HG02798 (cell line): ENCODE data around the gene NPHP4.

Experiments used
- ATAC-seq: cut with Tn5 transposase; IDR thresholded peaks from one replicate; pipeline ENCODE4 v1.9.1; 2021; ENCODE audit warnings: mild to moderate bottlenecking; ENCODE audit not compliant: unreplicated experiment, poor library complexity

NPHP4 gene

DNA sequence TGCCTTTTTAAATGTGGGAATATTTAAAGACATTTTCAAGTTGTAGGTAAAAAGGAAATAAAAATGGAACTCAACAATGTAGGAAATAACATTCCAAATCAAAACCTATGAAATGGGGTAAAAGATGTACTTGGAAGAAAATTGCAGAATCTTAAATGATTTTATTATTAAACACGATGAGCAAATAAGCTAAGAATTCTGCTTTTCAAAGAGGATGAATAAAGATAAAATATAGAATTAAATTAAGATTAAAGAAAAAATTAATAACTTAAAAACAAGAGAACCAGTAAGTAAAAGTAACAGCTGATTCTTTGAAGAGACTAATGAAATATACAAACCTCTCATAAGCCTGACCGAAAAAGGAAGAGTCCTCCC lies 74.0 kb downstream of the NPHP4 start:
- ATAC-seq: no peak

DNA sequence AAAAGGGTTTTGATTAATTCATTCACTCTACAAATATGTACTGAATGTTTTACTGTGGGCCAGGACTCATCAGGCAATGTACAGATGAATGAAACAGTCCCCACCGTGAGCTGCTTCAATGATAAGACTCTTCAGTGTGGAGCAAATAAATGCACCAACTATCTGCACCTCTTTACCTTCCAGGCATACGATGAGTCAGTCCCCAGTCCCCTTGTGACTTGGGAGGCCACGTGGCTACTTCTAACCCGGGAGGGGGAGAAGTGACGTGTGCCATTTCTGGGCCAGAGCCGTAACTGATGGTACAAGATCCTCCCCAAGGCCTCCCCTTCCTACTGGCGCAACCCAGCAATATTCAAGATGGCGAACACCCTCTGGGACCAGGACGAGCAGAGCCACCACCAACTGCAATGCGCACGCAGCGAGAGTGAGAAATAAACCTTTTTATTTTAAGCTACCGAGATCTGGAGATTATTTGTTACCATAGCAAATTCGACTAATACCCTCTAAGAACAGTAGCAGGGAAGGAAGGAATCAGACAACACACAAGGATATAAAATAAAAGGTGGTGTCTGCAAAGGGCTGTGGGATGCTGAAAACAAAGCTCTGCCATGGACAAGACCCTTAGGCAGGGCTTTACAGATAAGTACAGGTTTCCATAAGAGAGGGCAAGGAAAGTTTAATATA lies 74.5 kb downstream of the NPHP4 start:
- ATAC-seq: no peak

DNA sequence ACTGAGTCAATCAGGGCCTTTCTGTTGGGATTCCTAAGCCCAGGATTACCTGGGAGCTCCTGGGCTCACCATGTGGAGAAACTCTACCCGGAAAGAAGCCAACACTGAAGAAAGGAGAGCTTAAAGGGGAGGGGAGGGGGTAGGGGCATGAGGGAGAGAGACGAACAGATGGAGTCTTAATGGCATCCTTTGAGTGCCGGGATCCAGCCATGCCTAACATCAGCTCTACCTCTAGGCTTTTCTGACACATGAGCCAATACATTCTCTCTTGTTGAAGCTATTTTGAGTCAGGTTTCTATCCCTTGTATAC lies 75.0 kb downstream of the NPHP4 start:
- ATAC-seq: no peak

DNA sequence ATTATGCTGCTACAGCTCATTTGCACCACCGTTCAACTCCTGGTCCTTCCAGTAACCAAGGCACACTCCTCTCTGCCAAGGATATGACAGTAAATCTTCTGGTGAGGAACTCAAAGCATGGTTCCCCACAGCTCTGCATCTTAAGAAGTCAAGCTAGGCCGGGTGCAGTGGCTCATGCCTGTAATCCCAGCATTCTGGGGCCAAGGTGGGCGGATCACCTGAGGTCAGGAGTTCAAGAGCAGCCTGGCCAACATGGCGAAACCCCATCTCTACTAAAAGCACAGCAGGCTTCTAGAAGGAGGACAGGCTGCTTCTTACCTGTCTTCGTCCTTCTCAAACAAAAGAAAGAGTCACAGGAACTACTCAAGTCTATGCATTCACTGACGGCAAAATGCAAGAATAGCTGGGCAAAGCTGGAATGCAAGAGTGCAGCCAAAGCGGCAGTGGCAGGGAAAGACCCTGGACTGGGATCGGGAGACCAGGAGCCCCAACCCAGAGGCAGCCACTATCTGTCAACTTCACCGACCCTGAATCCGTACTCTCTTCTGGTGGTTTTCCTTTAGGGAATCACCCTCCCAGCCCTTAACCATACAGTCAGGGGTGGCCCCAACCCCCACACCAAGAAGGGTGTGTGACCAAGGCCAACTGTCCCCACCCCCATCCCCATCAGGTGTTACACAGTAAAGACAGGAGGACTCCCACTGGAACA lies 75.5 kb downstream of the NPHP4 start:
- no peak for ATAC-seq

DNA sequence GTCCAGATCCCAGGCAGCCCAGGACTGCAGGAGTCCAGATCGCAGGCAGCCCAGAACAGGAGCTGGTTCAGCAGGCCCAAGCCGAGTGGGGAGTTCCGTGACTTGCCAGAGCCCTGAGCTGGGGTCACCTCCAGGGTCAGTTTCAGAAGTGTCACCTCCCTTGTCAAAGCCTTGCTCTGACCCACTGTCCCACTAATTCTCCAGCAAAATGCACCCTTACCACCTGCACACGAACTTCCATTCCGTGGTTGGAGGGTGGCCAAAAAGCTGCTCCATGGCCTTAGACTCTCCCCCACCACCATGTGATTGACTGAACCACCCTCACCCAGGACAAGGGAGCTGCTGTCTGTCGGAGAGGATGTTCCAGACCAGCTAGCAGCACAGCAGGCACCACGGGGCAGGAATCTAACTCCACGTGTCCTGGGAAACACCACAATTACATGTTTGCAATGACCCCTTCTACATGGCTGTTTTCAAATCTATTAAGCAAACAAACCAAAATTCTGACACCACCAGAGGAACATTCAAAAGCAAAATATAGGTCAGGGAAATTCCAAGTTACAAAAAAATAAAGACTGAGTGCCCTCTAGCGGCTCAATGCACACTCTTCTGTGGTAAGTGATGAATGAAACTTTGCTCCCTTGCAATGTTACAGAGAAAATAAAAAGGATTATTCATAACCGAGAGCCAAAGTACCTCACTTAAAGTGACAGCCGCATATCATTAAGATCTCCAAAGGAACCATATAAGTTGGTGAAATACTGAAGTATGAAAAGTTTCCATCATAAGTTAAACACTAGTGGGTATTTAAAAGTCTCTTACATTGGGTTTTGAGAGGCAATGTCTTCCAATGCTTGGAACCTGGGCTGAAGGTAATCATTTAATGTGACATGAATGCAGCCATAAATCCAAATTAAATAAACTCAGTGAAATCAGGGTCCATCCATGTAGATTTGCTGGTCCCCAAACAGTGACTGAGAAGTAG lies 76.3 kb downstream of the NPHP4 start:
- ATAC-seq: no peak

DNA sequence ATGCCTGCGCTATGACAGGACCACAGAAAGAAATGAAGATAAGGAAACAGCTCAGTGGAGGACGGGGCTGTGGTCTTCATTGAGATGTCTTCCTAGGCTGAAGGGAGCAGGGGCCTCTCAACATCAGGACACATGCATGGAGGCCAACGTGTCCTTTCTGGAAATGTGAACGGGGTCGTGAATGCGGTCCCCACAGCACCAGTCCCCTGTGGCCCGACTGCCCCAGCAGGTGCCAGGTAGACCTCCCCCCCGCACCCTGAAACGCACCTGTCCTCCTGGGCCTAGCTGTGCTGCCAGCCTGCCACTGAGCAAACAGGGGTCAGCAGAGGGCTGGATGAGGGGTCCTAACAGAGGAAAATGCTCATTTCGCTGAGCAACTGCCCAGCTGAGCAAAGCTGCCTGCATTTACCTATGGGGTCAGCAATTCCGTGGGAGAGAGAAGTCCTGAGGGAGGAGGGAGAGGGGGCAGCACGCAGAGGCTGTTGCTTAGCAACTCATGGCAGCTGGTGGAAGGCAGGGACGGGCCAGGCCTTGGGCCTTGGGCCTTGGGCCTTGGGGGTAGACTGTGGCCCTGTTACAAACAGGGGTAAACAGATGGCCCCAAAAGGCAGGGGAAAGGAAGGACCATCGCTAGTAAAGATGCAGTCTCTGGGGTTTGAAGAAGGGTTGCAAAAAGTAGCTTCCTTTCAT lies 77.4 kb downstream of the NPHP4 start:
- ATAC-seq: no peak

DNA sequence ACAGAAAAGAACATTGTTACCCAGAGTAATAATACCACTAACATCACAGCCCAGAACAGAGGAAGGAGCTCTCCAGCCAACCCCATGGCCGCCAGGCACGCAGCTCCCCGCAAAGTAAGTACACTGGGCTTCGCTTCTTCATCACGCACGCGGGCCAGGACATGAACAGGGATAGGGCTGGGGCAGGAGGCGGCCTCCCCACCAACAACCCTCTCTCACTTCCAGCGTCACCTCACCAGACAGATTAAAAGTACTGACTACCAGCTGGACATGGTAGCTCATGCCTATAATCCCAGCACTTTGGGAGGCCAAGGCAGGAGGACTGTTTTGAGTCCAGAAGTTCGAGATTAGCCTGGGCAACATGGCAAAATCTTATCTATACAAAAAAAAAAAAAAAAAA lies 78.3 kb downstream of the NPHP4 start:
- ATAC-seq: no peak

DNA sequence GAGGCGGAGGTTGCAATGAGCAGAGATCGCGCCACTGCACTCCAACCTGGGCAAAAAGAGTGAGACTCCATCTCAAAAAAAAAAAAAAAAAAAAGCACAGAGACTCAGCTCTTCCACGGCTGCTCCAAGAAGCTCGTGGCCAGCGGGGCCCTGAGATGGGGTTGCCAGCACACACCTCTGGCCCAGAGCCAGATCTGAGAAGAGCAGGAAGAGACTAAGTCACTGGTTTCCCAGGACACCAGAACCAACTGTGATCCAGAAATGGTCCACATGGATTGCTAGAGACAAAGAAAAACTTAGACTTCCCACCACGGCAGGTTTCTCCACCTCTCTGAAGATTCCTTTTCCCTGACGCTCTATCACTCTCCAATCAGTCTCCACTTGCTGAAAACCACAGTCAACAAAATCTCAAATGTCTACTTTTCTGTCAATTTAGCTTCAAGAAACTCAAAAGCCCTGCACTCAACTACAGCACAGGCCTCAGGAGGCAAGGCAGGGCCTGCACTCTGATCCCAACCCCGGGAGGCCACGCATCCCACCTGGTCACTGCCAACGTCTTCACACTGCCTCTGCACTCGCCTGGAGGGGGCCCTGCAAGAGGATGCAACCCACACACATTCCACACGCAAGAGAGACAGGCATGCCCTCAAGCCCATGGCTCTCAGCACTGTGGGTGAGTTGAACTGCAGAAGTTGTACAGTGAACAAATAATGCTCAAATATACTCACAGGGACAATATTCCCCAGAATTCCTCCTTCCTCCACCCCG lies 79.0 kb downstream of the NPHP4 start:
- ATAC-seq: no peak

DNA sequence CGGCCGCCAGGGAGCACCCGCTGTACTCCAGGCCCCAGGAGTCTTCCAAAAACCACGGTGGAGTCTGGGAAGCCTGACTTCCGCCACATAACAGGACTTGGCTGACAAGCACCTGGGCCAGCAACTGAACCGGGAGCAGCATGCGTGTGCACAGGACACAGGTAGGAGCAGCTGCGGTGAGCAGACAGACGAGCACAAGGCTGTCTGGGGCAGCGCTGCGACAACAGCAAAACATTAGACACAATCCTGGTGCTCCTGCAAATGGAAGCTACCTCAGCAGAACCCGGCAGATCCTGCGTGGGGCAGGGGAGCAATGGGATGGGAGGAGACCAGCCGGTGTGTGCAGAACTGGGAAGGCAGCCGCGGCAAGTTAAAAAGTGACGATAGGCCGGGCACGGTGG lies 80.4 kb downstream of the NPHP4 start:
- no peak for ATAC-seq

DNA sequence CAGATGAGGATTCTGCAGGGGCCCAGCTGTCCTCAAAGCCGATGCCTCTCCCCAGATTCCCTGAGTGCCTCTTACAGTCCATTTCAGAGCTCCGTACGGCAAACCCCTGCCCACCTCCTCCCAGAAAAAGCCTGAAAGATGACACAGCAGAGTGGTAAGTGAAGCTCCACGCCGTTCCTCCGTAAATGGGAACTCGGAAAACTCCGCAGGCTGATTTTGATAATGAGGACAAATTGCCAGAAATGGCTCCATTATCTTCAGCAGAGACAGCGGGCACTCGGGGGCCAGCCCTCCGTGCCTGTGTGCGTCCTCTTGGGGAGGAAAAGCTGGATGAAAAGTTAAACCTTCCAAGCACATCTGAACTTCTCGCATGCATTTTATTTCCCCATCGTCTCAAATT lies 81.1 kb downstream of the NPHP4 start:
- ATAC-seq: no peak

DNA sequence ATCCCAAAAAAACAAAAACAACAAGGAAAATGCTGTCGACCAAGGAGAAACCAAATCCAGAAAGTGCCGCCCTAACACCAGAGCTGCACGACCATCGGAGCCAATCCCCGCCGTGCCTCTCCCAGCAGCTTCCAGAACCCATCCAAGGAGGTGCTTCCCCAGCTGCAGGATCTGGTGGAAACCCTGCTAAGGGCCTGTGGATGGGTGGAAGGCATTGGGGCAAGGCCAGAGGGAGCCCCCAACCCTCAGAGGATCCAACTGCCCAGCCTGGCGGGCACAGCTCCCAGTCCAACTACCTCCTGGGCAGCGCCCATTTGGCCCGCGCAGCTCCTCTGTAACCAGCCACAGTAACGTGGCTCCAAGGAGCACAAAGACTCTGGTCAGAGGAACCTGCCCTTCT lies 81.6 kb downstream of the NPHP4 start:
- no peak for ATAC-seq

DNA sequence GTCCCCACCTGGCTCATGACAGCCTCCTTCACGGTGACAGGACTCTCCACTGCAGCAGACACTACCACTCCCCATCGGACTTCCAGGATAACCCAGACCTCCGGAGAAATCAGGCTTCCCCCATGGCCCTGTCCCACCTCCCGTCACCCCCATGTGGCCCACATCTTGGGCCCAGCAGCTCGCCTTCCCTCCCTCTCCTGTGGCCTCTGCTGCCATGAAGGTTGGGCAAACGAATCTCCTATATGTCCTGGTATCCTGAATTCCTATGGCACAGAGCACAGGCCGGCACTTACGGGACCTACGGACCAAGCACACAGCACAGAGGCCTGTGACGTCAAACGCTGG lies 82.0 kb downstream of the NPHP4 start:
- no peak for ATAC-seq

DNA sequence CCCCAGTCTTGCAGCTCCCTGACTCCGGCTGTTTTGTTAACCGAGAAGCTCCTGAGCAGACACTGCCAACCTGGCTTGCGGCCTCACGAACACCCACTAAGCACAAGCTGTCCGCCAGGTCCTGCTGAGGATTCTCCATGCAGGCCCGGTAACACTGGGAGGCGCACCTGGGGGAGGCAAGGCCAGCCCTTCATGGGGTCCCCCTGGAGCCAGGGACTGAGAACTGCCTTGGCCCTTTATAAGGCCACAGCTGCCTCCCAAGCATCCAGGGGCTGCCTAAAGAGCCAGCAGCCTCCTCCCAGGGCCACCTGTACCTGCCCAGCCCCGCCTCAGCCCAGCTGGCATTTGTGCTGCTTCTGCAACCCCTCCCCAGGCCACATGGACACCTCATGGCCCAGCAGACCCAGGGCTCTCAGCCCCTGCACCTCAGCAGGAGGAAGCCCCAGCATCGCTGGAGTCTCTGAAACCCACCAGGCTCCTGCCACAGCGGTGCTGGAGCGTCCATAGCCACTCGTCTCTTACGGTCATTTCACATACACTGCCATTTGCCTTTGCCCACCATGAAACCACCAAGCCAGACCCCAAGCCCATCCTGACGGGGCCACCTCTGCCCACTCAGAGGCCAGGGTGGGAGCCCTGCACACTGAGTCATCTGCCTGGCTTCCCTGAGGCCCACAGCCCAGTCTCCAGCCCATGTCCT lies 82.5 kb downstream of the NPHP4 start:
- no peak for ATAC-seq

DNA sequence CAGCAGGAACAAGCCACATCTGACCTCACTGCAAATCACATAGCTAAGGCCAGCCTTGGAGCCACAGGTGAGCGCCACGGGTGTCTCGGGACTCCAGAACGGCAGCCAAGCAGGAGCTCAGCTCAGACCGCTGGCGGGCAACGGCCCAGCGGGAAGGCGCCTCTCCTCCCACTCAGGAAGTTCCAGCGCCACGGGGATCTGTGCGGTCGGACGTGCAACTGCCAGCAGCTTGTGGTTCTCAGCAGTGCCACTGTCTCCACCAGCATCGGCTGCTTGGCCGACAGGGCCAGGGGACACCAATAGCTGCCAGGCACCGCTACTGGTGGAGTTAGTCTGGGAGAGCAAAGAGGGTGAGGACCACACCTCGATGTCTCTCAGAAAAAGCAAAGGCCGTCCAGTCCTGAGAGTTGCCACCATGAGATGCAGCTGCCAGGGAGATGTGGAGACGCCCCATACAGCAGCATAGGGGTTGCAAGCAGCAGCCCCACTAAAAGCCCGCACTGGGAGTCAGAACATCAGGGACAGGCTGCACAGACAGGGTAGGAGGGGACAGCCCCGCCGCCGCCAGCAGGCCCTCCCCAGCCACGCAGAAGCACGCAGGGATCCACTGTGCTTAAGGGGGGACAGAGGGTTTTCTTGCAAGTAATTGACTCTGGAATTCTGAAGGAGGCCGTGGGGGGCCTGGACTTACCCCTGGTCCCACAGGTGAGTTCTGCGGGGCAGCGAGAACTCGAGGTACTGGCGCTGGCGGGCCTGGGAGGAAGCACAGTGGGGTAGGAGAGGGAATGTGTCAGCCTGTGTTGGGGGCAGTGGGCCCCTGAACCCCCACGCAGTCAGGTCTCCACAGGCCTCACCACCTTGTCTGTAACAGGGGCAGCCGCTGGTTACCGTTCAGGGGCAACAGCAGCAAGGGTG lies 83.5 kb downstream of the NPHP4 start:
- no peak for ATAC-seq

DNA sequence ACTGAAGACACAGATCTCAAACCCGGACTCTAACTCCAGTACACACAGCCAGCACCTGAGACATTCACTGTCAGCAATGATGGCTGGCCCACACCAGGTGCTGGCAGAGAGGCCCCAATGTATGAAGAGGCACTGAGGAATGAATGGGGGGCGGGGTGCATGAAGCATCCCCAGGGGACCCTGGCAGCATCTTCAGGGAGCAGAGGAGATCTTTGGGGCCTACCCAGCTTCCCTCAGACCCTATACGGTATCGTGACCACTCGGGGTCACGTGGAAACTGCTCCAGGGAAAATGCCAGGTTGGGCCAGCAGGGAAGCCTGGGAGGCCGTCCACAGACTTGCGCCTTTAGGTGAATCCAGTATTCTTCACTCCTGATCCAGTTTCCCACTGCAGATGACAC lies 84.3 kb downstream of the NPHP4 start:
- ATAC-seq: no peak

DNA sequence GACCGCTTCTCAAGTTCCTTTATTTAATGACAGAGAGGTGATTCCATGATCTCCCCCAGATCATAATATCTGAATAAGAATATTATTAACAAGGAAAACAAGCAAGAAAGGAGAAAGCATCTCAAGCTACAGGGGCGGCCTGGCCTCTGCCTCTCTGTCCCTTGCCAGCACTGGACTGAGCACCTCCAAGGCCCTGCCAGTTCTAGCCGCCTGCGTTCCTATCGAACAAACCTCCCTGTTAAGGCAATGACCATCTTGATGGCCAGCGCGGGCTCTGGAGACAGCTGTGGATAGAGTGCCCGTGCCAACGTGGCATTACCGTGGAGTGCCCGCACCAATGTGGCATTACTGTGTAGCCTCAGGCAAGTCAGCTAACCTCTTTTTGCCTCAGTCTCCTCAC lies 84.8 kb downstream of the NPHP4 start:
- ATAC-seq: no peak

DNA sequence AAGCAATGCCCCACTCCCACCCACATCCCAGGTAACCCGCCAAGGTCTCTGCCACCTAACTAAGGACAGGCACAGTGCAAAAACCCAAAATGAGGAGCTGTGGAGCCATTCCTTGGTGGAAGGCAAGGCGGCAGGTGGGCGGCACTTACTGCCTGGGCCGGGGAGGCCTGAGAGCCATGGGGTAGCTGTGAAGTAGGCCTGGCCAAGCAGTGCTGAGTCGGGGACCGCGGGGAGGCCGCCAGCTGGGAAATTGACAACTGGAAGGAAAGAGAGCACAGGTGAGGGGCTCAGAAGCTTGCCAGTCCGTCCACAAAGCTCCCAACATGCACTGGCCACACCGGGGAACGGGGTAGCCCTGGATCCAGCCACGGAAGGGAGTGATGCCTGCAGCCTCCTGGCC lies 85.3 kb downstream of the NPHP4 start:
- ATAC-seq: no peak

DNA sequence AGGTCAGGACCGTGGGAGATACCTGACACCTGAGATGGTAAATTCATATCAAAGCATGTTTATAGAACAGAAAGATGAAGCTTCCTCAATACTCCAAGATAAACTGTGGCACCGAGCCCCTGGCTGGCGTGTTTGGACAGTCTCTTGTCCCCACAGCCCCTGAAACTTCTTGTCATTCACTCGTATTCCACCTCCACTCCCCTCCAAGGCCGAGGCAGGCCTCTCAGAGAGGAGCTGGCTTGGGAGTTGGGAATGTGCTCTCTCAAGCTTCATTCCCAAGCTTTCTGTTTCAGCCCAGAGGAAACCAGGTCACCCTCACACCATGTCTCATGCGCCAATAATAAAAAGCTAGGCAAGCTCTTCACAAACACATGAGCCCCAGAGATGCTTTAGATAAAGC lies 86.1 kb downstream of the NPHP4 start:
- ATAC-seq: no peak

DNA sequence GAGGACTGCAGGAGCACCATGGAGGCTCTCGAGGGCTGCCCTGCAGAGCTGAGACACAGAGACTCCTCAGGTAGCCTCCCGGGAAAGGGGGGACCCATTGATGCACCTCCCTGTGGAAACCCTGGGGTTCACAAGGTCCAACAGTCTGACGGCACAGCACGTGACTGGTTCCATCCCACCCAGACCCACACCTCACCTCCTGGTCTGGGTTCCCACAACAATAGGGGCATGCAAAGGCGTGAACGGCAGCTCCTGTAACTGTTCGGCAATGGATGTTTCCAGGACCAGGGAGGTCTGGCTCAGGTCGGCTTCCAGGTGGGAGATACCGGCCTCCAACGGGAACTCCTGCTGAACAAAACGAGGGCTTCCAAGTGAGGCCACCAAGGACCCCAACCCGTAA lies 86.8 kb downstream of the NPHP4 start:
- ATAC-seq: no peak
